Endothelial cell of umbilical vein (primary cell): ENCODE results near the gene ATP5F1B.

Experiments used
- CTCF ChIP-seq, 2 donors: IDR thresholded peaks; 1 replicate in 1 of 2; 2 replicates in 1 of 2; pipeline ENCODE4 v1.5.1; 2011; ENCODE audit warnings: low read length in 2 of 2, mild to moderate bottlenecking in 2 of 2, moderate library complexity in 2 of 2, control low read depth in 1 of 2, inconsistent platforms in 1 of 2, low read depth in 1 of 2; ENCODE audit not compliant: insufficient read depth in 1 of 2; ENCODE audit errors: extremely low read depth in 1 of 2
- EZH2 ChIP-seq: IDR thresholded peaks from 2 replicates; pipeline ENCODE4 v1.6.1; 2012; ENCODE audit warnings: borderline replicate concordance, low read depth, mild to moderate bottlenecking, moderate library complexity, low read length, inconsistent platforms; ENCODE audit not compliant: severe bottlenecking
- GATA2 ChIP-seq: IDR thresholded peaks from 2 replicates; pipeline ENCODE4 v1.7.0; 2011; ENCODE audit warnings: low read depth, mild to moderate bottlenecking, moderate library complexity, mixed read lengths, low read length; ENCODE audit not compliant: insufficient read length, insufficient read depth
- JUN ChIP-seq: IDR thresholded peaks from 2 replicates; pipeline ENCODE4 v1.6.1; 2011; ENCODE audit warnings: borderline replicate concordance, low read depth; ENCODE audit not compliant: insufficient read length, insufficient read depth
- MAX ChIP-seq: IDR thresholded peaks from 2 replicates; pipeline ENCODE4 v1.6.1; 2011; ENCODE audit not compliant: insufficient read depth, insufficient read length
- MYC ChIP-seq: IDR thresholded peaks from one replicate; pipeline ENCODE4 v1.6.1; 2011; ENCODE audit warnings: mild to moderate bottlenecking, low read depth, low read length
- POLR2A ChIP-seq: IDR thresholded peaks from 2 replicates; pipeline ENCODE4 v1.6.1; 2012; ENCODE audit warnings: low read depth, mild to moderate bottlenecking, control low read depth, low read length
- POLR2AphosphoS5 ChIP-seq: IDR thresholded peaks from 2 replicates; pipeline ENCODE4 v1.6.1; 2012; ENCODE audit warnings: low read depth, mild to moderate bottlenecking, control low read depth, low read length, moderate library complexity; ENCODE audit not compliant: insufficient read depth

DNA sequence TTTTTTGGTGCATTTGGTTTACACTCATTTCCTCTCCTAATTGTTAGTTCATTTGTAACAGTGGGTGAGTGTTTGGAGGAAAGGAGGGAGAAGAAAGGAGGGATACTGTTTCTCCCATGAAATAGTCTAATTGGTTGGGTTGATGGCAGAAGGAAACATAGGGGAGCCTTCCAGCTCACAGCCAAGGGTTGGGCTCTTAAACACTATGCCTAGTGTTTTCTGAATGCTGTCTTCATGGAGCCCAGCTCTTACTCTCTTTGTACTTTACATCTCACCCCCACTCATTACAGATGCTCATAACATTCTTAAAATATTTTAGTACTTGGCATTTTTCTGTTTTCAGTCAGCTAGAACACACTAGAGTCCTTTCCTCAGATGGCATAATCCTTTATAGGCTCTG is 53.8 kb downstream of the ATP5F1B start:
- TF ChIP-seq POLR2A, result no peak
- TF ChIP-seq CTCF (IDR thresholded peaks at IDR 0.05; ENCODE audit: extremely low read depth in 1 of 2, insufficient read depth in 1 of 2, low read depth in 1 of 2, low read length in 2 of 2), result no peak
- TF ChIP-seq JUN, result no peak
- no peak for TF ChIP-seq POLR2AphosphoS5
- no peak for TF ChIP-seq MYC
- no peak for TF ChIP-seq EZH2
- TF ChIP-seq MAX, result no peak
- TF ChIP-seq GATA2, result no peak
